Smooth muscle cell (in vitro differentiated cells): ENCODE measurements around the gene GAMT. TPM values are rescaled to one million over a fixed set of nuclear protein-coding genes. Genes with fewer than 3 reads are reported as not detected.

ENCODE experiments used
- DNase-seq: peaks from one replicate; lab custom pipeline; 2025; ENCODE audit not compliant: unreplicated experiment; lab: John Stamatoyannopoulos, UW
- H2AFZ ChIP-seq: fragments of 200-600 bp; sonication (generic); 2 replicates; pipeline ENCODE4 v1.6.0; 2016; ENCODE audit warnings: antibody characterized with exemption, low read depth, mild to moderate bottlenecking
- H3F3A ChIP-seq: fragments of 200-600 bp; sonication (generic); 2 replicates; pipeline ENCODE4 v1.6.0; 2017; ENCODE audit warnings: antibody characterized with exemption, low read depth
- H3K27ac ChIP-seq: fragments of 200-600 bp; sonication (generic); 2 replicates; pipeline ENCODE4 v1.5.1; 2016; ENCODE audit warnings: low read depth, mild to moderate bottlenecking
- H3K27me3 ChIP-seq: fragments of 200-600 bp; sonication (generic); 2 replicates; pipeline ENCODE4 v1.6.1; 2016; ENCODE audit warnings: low read depth, mild to moderate bottlenecking
- H3K36me3 ChIP-seq: fragments of 200-600 bp; sonication (generic); 2 replicates; pipeline ENCODE4 v1.5.1; 2016; ENCODE audit warnings: low read depth
- H3K4me1 ChIP-seq: fragments of 200-600 bp; sonication (generic); 2 replicates; pipeline ENCODE4 v1.5.1; 2016; ENCODE audit warnings: low read depth
- H3K4me2 ChIP-seq: fragments of 200-600 bp; sonication (generic); 2 replicates; pipeline ENCODE4 v1.6.0; 2016; ENCODE audit warnings: mild to moderate bottlenecking
- H3K4me3 ChIP-seq: fragments of 200-600 bp; sonication (generic); 2 replicates; pipeline ENCODE4 v1.5.1; 2016; ENCODE audit warnings: mild to moderate bottlenecking
- H3K79me2 ChIP-seq: fragments of 200-600 bp; sonication (generic); 2 replicates; pipeline ENCODE4 v1.6.0; 2016; ENCODE audit warnings: low read depth, mild to moderate bottlenecking
- H3K9ac ChIP-seq: fragments of 200-600 bp; sonication (generic); 2 replicates; pipeline ENCODE4 v1.6.0; 2016; ENCODE audit warnings: low read depth
- H3K9me3 ChIP-seq: fragments of 200-600 bp; sonication (generic); replicated peaks from 2 replicates; pipeline ENCODE4 v1.5.1; 2016; ENCODE audit warnings: low read depth
- H4K20me1 ChIP-seq: fragments of 200-600 bp; sonication (generic); 2 replicates; pipeline ENCODE4 v1.6.0; 2016; ENCODE audit warnings: low read depth
- WGBS: methylation state at CpG from one replicate; pipeline ENCODE4 v1.1.7; 2016; ENCODE audit warnings: low lambda C conversion rate; 5-methylcytosine and 5-hydroxymethylcytosine counted together
- polyA plus RNA-seq: library from polyadenylated mRNA; unstranded; fragments of >200 nt; fragmentation: Nextera tagmentation; extraction: Ambion mirVana; gene quantifications from 2 replicates; pipeline ENCODE4 v1.2.1, GENCODE V29; 2016
- total RNA-seq: library from RNA; depleted of rRNA; stranded (reverse); fragments of >200 nt; gene quantifications from 2 replicates; pipeline ENCODE4 v1.2.3, GENCODE V29; 2014
- TF ChIP-seq, protein P1 (sequence below): fragments of 200-600 bp; sonication (generic); IDR thresholded peaks from 2 replicates; pipeline ENCODE4 v1.5.1; 2017; ENCODE audit warnings: borderline replicate concordance, mild to moderate bottlenecking, antibody characterized with exemption; ENCODE audit not compliant: insufficient read depth, poor library complexity, severe bottlenecking

The GAMT gene
- total and polyA plus RNA-seq, 2 experiments from 2014 or later, result 22.3 to 35.2 TPM

DNA sequence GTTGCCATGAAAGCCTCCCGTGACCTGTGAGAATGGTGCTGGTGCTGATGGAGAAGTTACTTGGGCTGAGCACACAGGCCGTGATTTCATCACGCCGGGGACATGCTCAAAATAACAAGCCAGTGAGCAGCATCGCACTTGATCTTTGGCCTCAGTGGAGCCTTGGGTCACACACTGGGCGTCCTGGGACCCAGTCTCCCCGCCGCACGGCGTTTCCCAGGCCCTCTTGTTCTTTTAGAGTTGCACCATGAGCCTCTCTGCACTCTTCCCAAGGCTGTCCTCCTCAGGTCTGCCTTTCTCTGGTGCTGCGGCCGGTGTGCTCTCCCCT lies 27.1 kb downstream of the GAMT start:
- no peaks in the 10 kb centered on the region for H3K4me1 ChIP-seq
- no peak overlapping the region for H3K9ac ChIP-seq
- TF ChIP-seq, protein P1, sequence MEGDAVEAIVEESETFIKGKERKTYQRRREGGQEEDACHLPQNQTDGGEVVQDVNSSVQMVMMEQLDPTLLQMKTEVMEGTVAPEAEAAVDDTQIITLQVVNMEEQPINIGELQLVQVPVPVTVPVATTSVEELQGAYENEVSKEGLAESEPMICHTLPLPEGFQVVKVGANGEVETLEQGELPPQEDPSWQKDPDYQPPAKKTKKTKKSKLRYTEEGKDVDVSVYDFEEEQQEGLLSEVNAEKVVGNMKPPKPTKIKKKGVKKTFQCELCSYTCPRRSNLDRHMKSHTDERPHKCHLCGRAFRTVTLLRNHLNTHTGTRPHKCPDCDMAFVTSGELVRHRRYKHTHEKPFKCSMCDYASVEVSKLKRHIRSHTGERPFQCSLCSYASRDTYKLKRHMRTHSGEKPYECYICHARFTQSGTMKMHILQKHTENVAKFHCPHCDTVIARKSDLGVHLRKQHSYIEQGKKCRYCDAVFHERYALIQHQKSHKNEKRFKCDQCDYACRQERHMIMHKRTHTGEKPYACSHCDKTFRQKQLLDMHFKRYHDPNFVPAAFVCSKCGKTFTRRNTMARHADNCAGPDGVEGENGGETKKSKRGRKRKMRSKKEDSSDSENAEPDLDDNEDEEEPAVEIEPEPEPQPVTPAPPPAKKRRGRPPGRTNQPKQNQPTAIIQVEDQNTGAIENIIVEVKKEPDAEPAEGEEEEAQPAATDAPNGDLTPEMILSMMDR, result no peak
- no peaks in the 10 kb centered on the region for H3K9me3 ChIP-seq
- H2AFZ ChIP-seq, result no peak overlapping the region
- H3F3A ChIP-seq, result peaks cover 7% of the 10 kb centered on the region
- H3K79me2 ChIP-seq, result no peaks in the 10 kb centered on the region
- no peak overlapping the region for H3K4me3 ChIP-seq
- H3K27ac ChIP-seq, result no peak overlapping the region
- DNase-seq, result no peak
- 91% methylated on average over 12 of the region's 12 CpGs for WGBS
- H4K20me1 ChIP-seq, result no peaks in the 10 kb centered on the region
- no peak overlapping the region for H3K4me2 ChIP-seq
- no peaks in the 10 kb centered on the region for H3K36me3 ChIP-seq
- no peaks in the 10 kb centered on the region for H3K27me3 ChIP-seq

- Histone ChIP-seq H3K4me2 (no peak overlapping the region), H3F3A (peaks cover 7% of the 10 kb centered on the region), H3K9ac (no peak overlapping the region), H3K9me3 (no peaks in the 10 kb centered on the region), H3K27ac (no peak overlapping the region), H3K27me3 (no peaks in the 10 kb centered on the region), H3K4me3 (no peak overlapping the region), H3K36me3 (no peaks in the 10 kb centered on the region), H3K4me1 (no peaks in the 10 kb centered on the region), H4K20me1 (no peaks in the 10 kb centered on the region), H2AFZ (no peak overlapping the region), H3K79me2 (no peaks in the 10 kb centered on the region)
- TF ChIP-seq, protein P1, result no peak
- DNase-seq, result no peak
- 87% methylated on average over 22 of the region's 22 CpGs for WGBS
Observed at GRCh38 chr19:1373534-1374249, 27.6 kb downstream of the GAMT start.

- peaks cover 7% of the 10 kb centered on the region for H3F3A ChIP-seq
- H2AFZ ChIP-seq, result no peak overlapping the region
- no peaks in the 10 kb centered on the region for H4K20me1 ChIP-seq
- no peak overlapping the region for H3K27ac ChIP-seq
- H3K9me3 ChIP-seq, result no peaks in the 10 kb centered on the region
- H3K79me2 ChIP-seq, result no peaks in the 10 kb centered on the region
- no peaks in the 10 kb centered on the region for H3K27me3 ChIP-seq
- H3K9ac ChIP-seq, result no peak overlapping the region
- H3K4me1 ChIP-seq, result no peaks in the 10 kb centered on the region
- no peaks in the 10 kb centered on the region for H3K36me3 ChIP-seq
- WGBS, result 90% methylated on average over 20 of the region's 20 CpGs
- TF ChIP-seq, protein P1, result no peak
- H3K4me2 ChIP-seq, result no peak overlapping the region
- no peak overlapping the region for H3K4me3 ChIP-seq
- DNase-seq, result no peak
Observed at GRCh38 chr19:1373042-1373533, 28.3 kb downstream of the GAMT start.
